AG10803 (cell line): ENCODE results near the gene DNMT3B.

Experiments
- DNase-seq: peaks from one replicate; pipeline ENCODE4 v3.0.0; 2010; ENCODE audit warnings: low read depth
- H3K4me3 ChIP-seq: 2 replicates; pipeline ENCODE4 v1.5.1; 2011; ENCODE audit warnings: mild to moderate bottlenecking, low read length, control low read depth
- CTCF ChIP-seq: conservative IDR thresholded peaks from 2 replicates; pipeline ENCODE4 v1.5.1; 2011; ENCODE audit warnings: mild to moderate bottlenecking, low read length, control low read depth, inconsistent platforms

The DNMT3B gene

GRCh38 chr20:32777177-32777956 is 15.2 kb downstream of the DNMT3B start:
- TF ChIP-seq CTCF, result no peak
- DNase-seq, result no peak
- H3K4me3 ChIP-seq, result no peak overlapping the region

GRCh38 chr20:32779500-32780211 is 17.5 kb downstream of the DNMT3B start:
- no peak for DNase-seq
- TF ChIP-seq CTCF, result no peak
- H3K4me3 ChIP-seq, result no peak overlapping the region

- no peak for DNase-seq
Observed at GRCh38 chr20:32780278-32780677, 18.1 kb downstream of the DNMT3B start.

GRCh38 chr20:32780749-32781655 is 18.8 kb downstream of the DNMT3B start:
- no peak for TF ChIP-seq CTCF
- DNase-seq, result no peak
- H3K4me3 ChIP-seq, result no peak overlapping the region

More at GRCh38 chr20:32780278-32780677, 18.1 kb downstream of the DNMT3B start:
- no peak for TF ChIP-seq CTCF
- no peak overlapping the region for H3K4me3 ChIP-seq

- no peak overlapping the region for H3K4me3 ChIP-seq
- no peak for TF ChIP-seq CTCF
- DNase-seq, result no peak
Observed at GRCh38 chr20:32784369-32785080, 22.3 kb downstream of the DNMT3B start.

GRCh38 chr20:32786059-32786760 is 24.0 kb downstream of the DNMT3B start:
- H3K4me3 ChIP-seq, result no peak overlapping the region
- DNase-seq, result no peak
- no peak for TF ChIP-seq CTCF
